Esophagus squamous epithelium (tissue), 4 donors: ENCODE measurements around the gene STK32A.

Experiments
- POLR2A ChIP-seq, 4 donors: fragments of 450-650 bp; IDR thresholded peaks; one replicate each; pipeline ENCODE4 v1.6.1; 2017; ENCODE audit warnings: antibody characterized with exemption in 4 of 4, mild to moderate bottlenecking in 4 of 4, moderate library complexity in 3 of 4
- TF ChIP-seq, protein P1 (sequence below), 6 experiments: fragments of 450-650 bp in 4 of 6; fragments of 200-600 bp in 2 of 6; sonication (generic) in 2 of 6; IDR thresholded peaks; one replicate each; pipeline ENCODE4 v1.5.1; 2016 to 2019; ENCODE audit warnings: antibody characterized with exemption in 6 of 6, mild to moderate bottlenecking in 4 of 6, moderate library complexity in 4 of 6

DNA sequence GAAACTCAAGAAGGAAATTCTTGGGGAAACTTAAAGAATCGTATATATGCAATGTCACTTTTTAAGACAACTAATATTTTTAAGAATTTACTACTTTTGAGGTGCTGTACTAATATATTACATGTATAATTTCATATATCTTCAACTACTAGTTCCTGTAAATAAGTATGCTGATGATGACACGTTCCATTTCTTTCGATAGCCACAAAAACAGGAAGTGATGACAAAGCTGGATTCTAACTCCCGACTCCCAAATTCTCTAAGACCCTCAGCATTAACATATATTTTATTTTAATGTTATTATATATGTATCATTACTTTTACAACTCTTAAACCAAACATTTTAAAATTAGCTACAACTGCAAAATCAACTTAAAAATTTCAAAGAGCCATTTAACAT, 74.8 kb downstream of the STK32A start:
- TF ChIP-seq, protein P1, sequence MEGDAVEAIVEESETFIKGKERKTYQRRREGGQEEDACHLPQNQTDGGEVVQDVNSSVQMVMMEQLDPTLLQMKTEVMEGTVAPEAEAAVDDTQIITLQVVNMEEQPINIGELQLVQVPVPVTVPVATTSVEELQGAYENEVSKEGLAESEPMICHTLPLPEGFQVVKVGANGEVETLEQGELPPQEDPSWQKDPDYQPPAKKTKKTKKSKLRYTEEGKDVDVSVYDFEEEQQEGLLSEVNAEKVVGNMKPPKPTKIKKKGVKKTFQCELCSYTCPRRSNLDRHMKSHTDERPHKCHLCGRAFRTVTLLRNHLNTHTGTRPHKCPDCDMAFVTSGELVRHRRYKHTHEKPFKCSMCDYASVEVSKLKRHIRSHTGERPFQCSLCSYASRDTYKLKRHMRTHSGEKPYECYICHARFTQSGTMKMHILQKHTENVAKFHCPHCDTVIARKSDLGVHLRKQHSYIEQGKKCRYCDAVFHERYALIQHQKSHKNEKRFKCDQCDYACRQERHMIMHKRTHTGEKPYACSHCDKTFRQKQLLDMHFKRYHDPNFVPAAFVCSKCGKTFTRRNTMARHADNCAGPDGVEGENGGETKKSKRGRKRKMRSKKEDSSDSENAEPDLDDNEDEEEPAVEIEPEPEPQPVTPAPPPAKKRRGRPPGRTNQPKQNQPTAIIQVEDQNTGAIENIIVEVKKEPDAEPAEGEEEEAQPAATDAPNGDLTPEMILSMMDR (IDR thresholded peaks at IDR 0.05) = no peak
- no peak for TF ChIP-seq POLR2A (IDR thresholded peaks at IDR 0.05)
